ENCODE measurements around the gene AKAP13.

DNA sequence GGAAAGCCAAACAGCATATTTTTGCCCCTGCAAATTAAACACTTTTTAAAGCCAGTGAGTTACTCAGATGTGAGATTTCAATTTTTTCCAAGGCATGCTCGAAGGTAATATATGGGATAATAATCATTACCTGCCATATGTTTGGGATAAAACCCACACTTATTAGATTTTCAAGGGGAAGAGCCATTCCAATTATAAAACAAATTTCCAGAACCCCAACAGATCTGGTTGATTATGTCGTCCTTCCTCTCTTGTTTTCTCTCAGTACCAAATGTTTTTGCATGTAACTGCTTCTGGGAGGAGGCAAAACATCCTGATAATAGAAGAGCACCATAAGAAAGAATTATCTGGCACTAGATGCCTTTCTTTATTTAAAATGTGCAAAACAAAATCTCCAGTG, 115.1 kb downstream of the AKAP13 start:
- TF ChIP-seq EZH2phosphoT487 (conservative IDR thresholded peaks at IDR 0.05; ENCODE audit: low read length), result no peak
- TF ChIP-seq, protein P1, sequence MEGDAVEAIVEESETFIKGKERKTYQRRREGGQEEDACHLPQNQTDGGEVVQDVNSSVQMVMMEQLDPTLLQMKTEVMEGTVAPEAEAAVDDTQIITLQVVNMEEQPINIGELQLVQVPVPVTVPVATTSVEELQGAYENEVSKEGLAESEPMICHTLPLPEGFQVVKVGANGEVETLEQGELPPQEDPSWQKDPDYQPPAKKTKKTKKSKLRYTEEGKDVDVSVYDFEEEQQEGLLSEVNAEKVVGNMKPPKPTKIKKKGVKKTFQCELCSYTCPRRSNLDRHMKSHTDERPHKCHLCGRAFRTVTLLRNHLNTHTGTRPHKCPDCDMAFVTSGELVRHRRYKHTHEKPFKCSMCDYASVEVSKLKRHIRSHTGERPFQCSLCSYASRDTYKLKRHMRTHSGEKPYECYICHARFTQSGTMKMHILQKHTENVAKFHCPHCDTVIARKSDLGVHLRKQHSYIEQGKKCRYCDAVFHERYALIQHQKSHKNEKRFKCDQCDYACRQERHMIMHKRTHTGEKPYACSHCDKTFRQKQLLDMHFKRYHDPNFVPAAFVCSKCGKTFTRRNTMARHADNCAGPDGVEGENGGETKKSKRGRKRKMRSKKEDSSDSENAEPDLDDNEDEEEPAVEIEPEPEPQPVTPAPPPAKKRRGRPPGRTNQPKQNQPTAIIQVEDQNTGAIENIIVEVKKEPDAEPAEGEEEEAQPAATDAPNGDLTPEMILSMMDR (IDR thresholded peaks at IDR 0.05; ENCODE audit: insufficient read depth, low read length, poor library complexity, severe bottlenecking), result no peak

Measured in SU-DHL-6 (cell line).